WTC11 (cell line): ENCODE results near the gene TMF1. TPM values are rescaled to one million over a fixed set of nuclear protein-coding genes. Genes with fewer than 3 reads are reported as not detected.

Experiments used
- ATAC-seq: fragments of 200-7000 bp; cut with Tn5 transposase; 2 replicates; pipeline ENCODE4 v1.10.0; 2021; ENCODE audit warnings: mild to moderate bottlenecking, moderate library complexity
- CTCF ChIA-PET: fragments of 300-600 bp; sonication (Branson Sonifier 250); formaldehyde crosslinking; loops from one replicate; lab custom pipeline; 2021; ENCODE audit warnings: antibody characterized with exemption; lab: Charles Lee
- POLR2A ChIA-PET: fragments of 350-600 bp; sonication (Branson Sonifier 250); formaldehyde crosslinking; loops from one replicate; lab custom pipeline; 2021; ENCODE audit warnings: antibody characterized with exemption; lab: Charles Lee
- DNase-seq: peaks from one replicate; pipeline ENCODE4 v3.0.0; 2021; ENCODE audit warnings: low spot score
- H3K27ac Mint-ChIP-seq: 2 replicates; pipeline ENCODE4 v1.8.0; 2021; ENCODE audit warnings: mixed read lengths
- H3K27me3 Mint-ChIP-seq: 2 replicates; pipeline ENCODE4 v1.8.0; 2021; ENCODE audit warnings: low read depth, mild to moderate bottlenecking, moderate library complexity, mixed read lengths
- H3K36me3 Mint-ChIP-seq: 2 replicates; pipeline ENCODE4 v1.8.0; 2021; ENCODE audit warnings: mixed read lengths
- H3K4me1 Mint-ChIP-seq: 2 replicates; pipeline ENCODE4 v1.8.0; 2022; ENCODE audit warnings: mixed read lengths
- H3K4me3 Mint-ChIP-seq: 2 replicates; pipeline ENCODE4 v1.8.0; 2021; ENCODE audit warnings: mild to moderate bottlenecking, moderate library complexity, mixed read lengths
- H3K9me3 Mint-ChIP-seq: 2 replicates; pipeline ENCODE4 v1.8.0; 2021; ENCODE audit warnings: mixed read lengths
- ELF4 ChIP-seq: sonication (generic); formaldehyde crosslinking; IDR thresholded peaks from 2 replicates; pipeline ENCODE4 v1.8.1; 2022; ENCODE audit warnings: low read depth, mild to moderate bottlenecking, moderate library complexity, missing genetic modification reagents
- FOXK1 ChIP-seq: sonication (generic); formaldehyde crosslinking; IDR thresholded peaks from 2 replicates; pipeline ENCODE4 v1.8.0; 2022; ENCODE audit warnings: mild to moderate bottlenecking, moderate library complexity, missing genetic modification reagents
- KAT7 ChIP-seq: sonication (generic); formaldehyde crosslinking; IDR thresholded peaks from 2 replicates; pipeline ENCODE4 v1.8.1; 2023; ENCODE audit warnings: missing genetic modification reagents, mild to moderate bottlenecking, borderline replicate concordance
- NR3C1 ChIP-seq: sonication (generic); formaldehyde crosslinking; conservative IDR thresholded peaks from 2 replicates; pipeline ENCODE4 v1.8.1; 2023; ENCODE audit warnings: low read depth, mild to moderate bottlenecking, missing genetic modification reagents
- RELA ChIP-seq: sonication (generic); formaldehyde crosslinking; IDR thresholded peaks from 2 replicates; pipeline ENCODE4 v1.8.1; 2022; ENCODE audit warnings: missing genetic modification reagents, mild to moderate bottlenecking, borderline replicate concordance
- SMAD4 ChIP-seq: sonication (generic); formaldehyde crosslinking; IDR thresholded peaks from 2 replicates; pipeline ENCODE4 v1.8.0; 2022; ENCODE audit warnings: mild to moderate bottlenecking, missing genetic modification reagents
- SOX15 ChIP-seq: fragments of 250-450 bp; sonication (Bioruptor Pico); IDR thresholded peaks from 2 replicates; pipeline ENCODE4 v1.9.0; 2021; ENCODE audit warnings: mild to moderate bottlenecking
- SP1 ChIP-seq: sonication (generic); formaldehyde crosslinking; conservative IDR thresholded peaks from 2 replicates; pipeline ENCODE4 v1.8.1; 2022; ENCODE audit warnings: missing genetic modification reagents
- TP53 ChIP-seq: sonication (generic); formaldehyde crosslinking; IDR thresholded peaks from 2 replicates; pipeline ENCODE4 v1.8.1; 2023; ENCODE audit warnings: mild to moderate bottlenecking, missing genetic modification reagents
- ZNF263 ChIP-seq: sonication (generic); formaldehyde crosslinking; IDR thresholded peaks from 2 replicates; pipeline ENCODE4 v1.8.1; 2022; ENCODE audit warnings: low read depth, mild to moderate bottlenecking, moderate library complexity, missing genetic modification reagents
- ZNF671 ChIP-seq: fragments of 250-450 bp; sonication (Bioruptor Pico); IDR thresholded peaks from 2 replicates; pipeline ENCODE4 v1.8.0; 2021; ENCODE audit warnings: mild to moderate bottlenecking
- total RNA-seq: library from RNA; stranded (reverse); gene quantifications from 3 replicates; pipeline ENCODE4 v1.2.3, GENCODE V29; 2021
- TF ChIP-seq, protein P1 (sequence below): sonication (generic); formaldehyde crosslinking; IDR thresholded peaks from 2 replicates; pipeline ENCODE4 v1.8.0; 2022; ENCODE audit warnings: mild to moderate bottlenecking, missing genetic modification reagents
- TF ChIP-seq, protein P2 (sequence below): fragments of 250-450 bp; sonication (Bioruptor Pico); IDR thresholded peaks from 2 replicates; pipeline ENCODE4 v1.9.0; 2021; ENCODE audit warnings: mild to moderate bottlenecking
- TF ChIP-seq, protein P3 (sequence below): sonication (generic); formaldehyde crosslinking; IDR thresholded peaks from 2 replicates; pipeline ENCODE4 v1.8.1; 2023; ENCODE audit warnings: mild to moderate bottlenecking, moderate library complexity, missing genetic modification reagents
- TF ChIP-seq, protein P4 (sequence below): sonication (generic); formaldehyde crosslinking; IDR thresholded peaks from 2 replicates; pipeline ENCODE4 v1.8.0; 2022; ENCODE audit warnings: missing genetic modification reagents
- TF ChIP-seq, protein P5 (sequence below): sonication (generic); formaldehyde crosslinking; IDR thresholded peaks from 2 replicates; pipeline ENCODE4 v1.8.0; 2022; ENCODE audit warnings: mild to moderate bottlenecking, missing genetic modification reagents

TMF1 gene
- total RNA-seq, 1 experiment from 2014 or later, result 23.9 TPM

DNA sequence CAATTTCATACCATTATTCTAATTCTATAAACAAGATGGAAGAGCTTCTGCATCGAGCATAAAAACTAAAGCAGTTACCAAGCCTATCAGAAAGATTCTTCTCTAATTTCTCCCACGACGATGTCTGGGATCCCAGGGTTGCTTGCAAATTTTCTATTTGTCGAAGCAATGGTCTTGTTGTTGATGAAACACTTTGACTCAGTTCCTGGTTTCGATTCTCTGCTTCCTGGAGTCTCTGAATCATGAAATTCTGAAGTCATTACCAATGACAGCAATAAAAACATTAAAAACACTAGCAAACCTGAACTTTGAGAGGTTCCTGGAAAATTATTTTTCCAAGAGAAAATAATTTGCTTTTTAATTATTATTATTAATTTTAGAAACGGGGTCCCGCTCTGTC is 18.7 kb downstream of the TMF1 start (continued):
- TF ChIP-seq, protein P1, sequence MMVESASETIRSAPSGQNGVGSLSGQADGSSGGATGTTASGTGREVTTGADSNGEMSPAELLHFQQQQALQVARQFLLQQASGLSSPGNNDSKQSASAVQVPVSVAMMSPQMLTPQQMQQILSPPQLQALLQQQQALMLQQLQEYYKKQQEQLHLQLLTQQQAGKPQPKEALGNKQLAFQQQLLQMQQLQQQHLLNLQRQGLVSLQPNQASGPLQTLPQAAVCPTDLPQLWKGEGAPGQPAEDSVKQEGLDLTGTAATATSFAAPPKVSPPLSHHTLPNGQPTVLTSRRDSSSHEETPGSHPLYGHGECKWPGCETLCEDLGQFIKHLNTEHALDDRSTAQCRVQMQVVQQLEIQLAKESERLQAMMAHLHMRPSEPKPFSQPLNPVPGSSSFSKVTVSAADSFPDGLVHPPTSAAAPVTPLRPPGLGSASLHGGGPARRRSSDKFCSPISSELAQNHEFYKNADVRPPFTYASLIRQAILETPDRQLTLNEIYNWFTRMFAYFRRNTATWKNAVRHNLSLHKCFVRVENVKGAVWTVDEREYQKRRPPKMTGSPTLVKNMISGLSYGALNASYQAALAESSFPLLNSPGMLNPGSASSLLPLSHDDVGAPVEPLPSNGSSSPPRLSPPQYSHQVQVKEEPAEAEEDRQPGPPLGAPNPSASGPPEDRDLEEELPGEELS (CRISPR knock-in tag), result no peak
- TF ChIP-seq FOXK1 (CRISPR knock-in tag), result no peak

DNA sequence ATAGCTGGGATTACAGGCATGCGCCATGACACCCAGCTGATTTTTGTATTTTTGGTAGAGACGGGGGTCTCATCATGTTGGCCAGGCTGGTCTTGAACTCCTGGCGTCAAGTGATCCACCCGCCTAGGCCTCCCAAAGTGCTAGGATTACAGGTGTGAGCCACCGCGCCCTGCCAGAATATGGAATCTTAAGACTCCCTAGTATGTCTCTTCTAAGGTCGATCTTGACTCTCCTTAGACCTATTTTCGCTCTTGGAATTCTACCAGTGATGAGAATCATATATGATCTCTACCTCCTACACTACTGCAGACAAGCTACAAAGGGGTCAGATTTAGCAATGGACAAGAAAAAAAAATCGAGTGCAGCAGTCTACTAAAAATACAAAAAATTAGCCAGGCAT is 19.4 kb downstream of the TMF1 start:
- peaks cover 55% of the 10 kb centered on the region for H3K36me3 Mint-ChIP-seq
- no peaks in the 10 kb centered on the region for H3K4me1 Mint-ChIP-seq
- POLR2A ChIA-PET, result no interaction called here
- CTCF ChIA-PET, result interaction anchor here (0.6 to 0.7 kb wide), 3 partner anchors 45 to 141 kb away, joined by 3 to 4 read pairs (median 3); no protein-coding TSS in a partner anchor
- no peak for DNase-seq
- H3K27ac Mint-ChIP-seq, result no peak overlapping the region
- ATAC-seq, result no peak
- H3K4me3 Mint-ChIP-seq, result no peak overlapping the region
- no peaks in the 10 kb centered on the region for H3K27me3 Mint-ChIP-seq
- TF ChIP-seq SOX15 (no peak), SP1 (no peak), ZNF263 (CRISPR knock-in tag) (no peak), TP53 (CRISPR knock-in tag) (no peak), ZNF671 (CRISPR knock-in tag) (no peak), SMAD4 (CRISPR knock-in tag) (no peak)
- TF ChIP-seq, protein P2, sequence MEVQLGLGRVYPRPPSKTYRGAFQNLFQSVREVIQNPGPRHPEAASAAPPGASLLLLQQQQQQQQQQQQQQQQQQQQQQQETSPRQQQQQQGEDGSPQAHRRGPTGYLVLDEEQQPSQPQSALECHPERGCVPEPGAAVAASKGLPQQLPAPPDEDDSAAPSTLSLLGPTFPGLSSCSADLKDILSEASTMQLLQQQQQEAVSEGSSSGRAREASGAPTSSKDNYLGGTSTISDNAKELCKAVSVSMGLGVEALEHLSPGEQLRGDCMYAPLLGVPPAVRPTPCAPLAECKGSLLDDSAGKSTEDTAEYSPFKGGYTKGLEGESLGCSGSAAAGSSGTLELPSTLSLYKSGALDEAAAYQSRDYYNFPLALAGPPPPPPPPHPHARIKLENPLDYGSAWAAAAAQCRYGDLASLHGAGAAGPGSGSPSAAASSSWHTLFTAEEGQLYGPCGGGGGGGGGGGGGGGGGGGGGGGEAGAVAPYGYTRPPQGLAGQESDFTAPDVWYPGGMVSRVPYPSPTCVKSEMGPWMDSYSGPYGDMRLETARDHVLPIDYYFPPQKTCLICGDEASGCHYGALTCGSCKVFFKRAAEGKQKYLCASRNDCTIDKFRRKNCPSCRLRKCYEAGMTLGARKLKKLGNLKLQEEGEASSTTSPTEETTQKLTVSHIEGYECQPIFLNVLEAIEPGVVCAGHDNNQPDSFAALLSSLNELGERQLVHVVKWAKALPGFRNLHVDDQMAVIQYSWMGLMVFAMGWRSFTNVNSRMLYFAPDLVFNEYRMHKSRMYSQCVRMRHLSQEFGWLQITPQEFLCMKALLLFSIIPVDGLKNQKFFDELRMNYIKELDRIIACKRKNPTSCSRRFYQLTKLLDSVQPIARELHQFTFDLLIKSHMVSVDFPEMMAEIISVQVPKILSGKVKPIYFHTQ (CRISPR knock-in tag), result no peak
- TF ChIP-seq, protein P3, sequence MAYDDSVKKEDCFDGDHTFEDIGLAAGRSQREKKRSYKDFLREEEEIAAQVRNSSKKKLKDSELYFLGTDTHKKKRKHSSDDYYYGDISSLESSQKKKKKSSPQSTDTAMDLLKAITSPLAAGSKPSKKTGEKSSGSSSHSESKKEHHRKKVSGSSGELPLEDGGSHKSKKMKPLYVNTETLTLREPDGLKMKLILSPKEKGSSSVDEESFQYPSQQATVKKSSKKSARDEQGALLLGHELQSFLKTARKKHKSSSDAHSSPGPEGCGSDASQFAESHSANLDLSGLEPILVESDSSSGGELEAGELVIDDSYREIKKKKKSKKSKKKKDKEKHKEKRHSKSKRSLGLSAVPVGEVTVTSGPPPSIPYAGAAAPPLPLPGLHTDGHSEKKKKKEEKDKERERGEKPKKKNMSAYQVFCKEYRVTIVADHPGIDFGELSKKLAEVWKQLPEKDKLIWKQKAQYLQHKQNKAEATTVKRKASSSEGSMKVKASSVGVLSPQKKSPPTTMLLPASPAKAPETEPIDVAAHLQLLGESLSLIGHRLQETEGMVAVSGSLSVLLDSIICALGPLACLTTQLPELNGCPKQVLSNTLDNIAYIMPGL (CRISPR knock-in tag), result no peak
- TF ChIP-seq, protein P4, sequence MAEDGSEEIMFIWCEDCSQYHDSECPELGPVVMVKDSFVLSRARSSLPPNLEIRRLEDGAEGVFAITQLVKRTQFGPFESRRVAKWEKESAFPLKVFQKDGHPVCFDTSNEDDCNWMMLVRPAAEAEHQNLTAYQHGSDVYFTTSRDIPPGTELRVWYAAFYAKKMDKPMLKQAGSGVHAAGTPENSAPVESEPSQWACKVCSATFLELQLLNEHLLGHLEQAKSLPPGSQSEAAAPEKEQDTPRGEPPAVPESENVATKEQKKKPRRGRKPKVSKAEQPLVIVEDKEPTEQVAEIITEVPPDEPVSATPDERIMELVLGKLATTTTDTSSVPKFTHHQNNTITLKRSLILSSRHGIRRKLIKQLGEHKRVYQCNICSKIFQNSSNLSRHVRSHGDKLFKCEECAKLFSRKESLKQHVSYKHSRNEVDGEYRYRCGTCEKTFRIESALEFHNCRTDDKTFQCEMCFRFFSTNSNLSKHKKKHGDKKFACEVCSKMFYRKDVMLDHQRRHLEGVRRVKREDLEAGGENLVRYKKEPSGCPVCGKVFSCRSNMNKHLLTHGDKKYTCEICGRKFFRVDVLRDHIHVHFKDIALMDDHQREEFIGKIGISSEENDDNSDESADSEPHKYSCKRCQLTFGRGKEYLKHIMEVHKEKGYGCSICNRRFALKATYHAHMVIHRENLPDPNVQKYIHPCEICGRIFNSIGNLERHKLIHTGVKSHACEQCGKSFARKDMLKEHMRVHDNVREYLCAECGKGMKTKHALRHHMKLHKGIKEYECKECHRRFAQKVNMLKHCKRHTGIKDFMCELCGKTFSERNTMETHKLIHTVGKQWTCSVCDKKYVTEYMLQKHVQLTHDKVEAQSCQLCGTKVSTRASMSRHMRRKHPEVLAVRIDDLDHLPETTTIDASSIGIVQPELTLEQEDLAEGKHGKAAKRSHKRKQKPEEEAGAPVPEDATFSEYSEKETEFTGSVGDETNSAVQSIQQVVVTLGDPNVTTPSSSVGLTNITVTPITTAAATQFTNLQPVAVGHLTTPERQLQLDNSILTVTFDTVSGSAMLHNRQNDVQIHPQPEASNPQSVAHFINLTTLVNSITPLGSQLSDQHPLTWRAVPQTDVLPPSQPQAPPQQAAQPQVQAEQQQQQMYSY, result no peak
- TF ChIP-seq, protein P5, sequence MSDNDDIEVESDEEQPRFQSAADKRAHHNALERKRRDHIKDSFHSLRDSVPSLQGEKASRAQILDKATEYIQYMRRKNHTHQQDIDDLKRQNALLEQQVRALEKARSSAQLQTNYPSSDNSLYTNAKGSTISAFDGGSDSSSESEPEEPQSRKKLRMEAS (CRISPR knock-in tag), result no peak
- no peaks in the 10 kb centered on the region for H3K9me3 Mint-ChIP-seq

DNA sequence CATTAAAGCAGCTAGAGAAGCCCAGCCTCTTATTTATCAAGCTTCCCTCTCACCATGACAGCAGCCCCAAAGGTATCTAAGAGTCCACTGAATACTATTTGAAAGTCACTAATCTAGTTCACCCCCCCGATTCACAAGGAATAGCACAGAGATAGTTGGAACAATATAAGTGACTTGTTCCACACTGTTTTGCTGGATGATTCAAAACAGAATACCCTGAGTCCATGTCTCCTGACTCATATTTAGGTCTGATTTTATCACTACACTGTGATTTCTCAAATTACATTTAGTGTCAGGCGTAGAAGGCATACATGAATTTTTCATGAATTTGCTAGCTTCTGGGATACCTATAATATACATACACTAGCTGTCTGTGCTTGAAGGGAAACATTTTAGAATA is 20.0 kb downstream of the TMF1 start:
- H3K4me3 Mint-ChIP-seq, result no peak overlapping the region
- DNase-seq (no peak), ATAC-seq (no peak)
- H3K36me3 Mint-ChIP-seq, result peaks cover 58% of the 10 kb centered on the region
- POLR2A ChIA-PET, result no interaction called here
- CTCF ChIA-PET, result interaction anchor here (0.7 kb wide), 1 partner anchor 45 kb away, joined by 3 read pairs; no protein-coding TSS in a partner anchor
- H3K4me1 Mint-ChIP-seq, result no peaks in the 10 kb centered on the region
- TF ChIP-seq NR3C1 (CRISPR knock-in tag) (no peak), KAT7 (CRISPR knock-in tag) (no peak), ELF4 (CRISPR knock-in tag) (no peak), RELA (CRISPR knock-in tag) (no peak)
- no peaks in the 10 kb centered on the region for H3K9me3 Mint-ChIP-seq
- H3K27ac Mint-ChIP-seq, result no peak overlapping the region
- H3K27me3 Mint-ChIP-seq, result no peaks in the 10 kb centered on the region
